Liver (tissue), 9 donors: ENCODE results near the gene POMC. TPM values are rescaled to one million over a fixed set of nuclear protein-coding genes. Genes with fewer than 3 reads are reported as not detected.
A peak's percentile ranks its signal among the peaks of the same experiment; 100 is the strongest.

Experiments used
- DNase-seq: peaks from one replicate; pipeline ENCODE4 v3.0.0-alpha.2; 2017; ENCODE audit warnings: low spot score
- H3K27ac ChIP-seq, 2 donors: one replicate each; pipeline ENCODE4 v1.7.0; 2013; ENCODE audit warnings: inconsistent platforms in 2 of 2, low read length in 2 of 2, control low read depth in 1 of 2, low read depth in 1 of 2, mild to moderate bottlenecking in 1 of 2
- H3K27me3 ChIP-seq, 4 donors: one replicate each; pipeline versions ENCODE4 v1.6.1 to v1.7.0; 2013; ENCODE audit warnings: low read length in 3 of 4, inconsistent platforms in 1 of 4, mild to moderate bottlenecking in 1 of 4, moderate library complexity in 1 of 4; ENCODE audit not compliant: control insufficient read depth in 4 of 4, insufficient read depth in 4 of 4
- H3K36me3 ChIP-seq, 4 donors: one replicate each; pipeline versions ENCODE4 v1.6.1 to v1.7.0; 2013; ENCODE audit warnings: low read length in 3 of 4, mild to moderate bottlenecking in 3 of 4, low read depth in 1 of 4, moderate library complexity in 1 of 4; ENCODE audit not compliant: control insufficient read depth in 4 of 4, insufficient read depth in 3 of 4
- H3K4me1 ChIP-seq, 4 donors: one replicate each; pipeline versions ENCODE4 v1.6.1 to v1.7.0; 2013; ENCODE audit warnings: low read length in 3 of 4, mild to moderate bottlenecking in 3 of 4, moderate library complexity in 1 of 4; ENCODE audit not compliant: control insufficient read depth in 4 of 4, insufficient read depth in 4 of 4
- H3K4me3 ChIP-seq, 3 donors: one replicate each; pipeline versions ENCODE4 v1.6.1 to v1.7.0; 2013; ENCODE audit warnings: low read length in 3 of 3, control low read depth in 1 of 3, low read depth in 1 of 3, mild to moderate bottlenecking in 1 of 3
- H3K9ac ChIP-seq, 2 donors: one replicate each; pipeline ENCODE4 v1.7.0; 2013; ENCODE audit warnings: low read length in 2 of 2, mild to moderate bottlenecking in 2 of 2, moderate library complexity in 2 of 2, control low read depth in 1 of 2, low read depth in 1 of 2
- H3K9me3 ChIP-seq, 4 donors: one replicate each; pipeline versions ENCODE4 v1.6.1 to v1.7.0; 2013; ENCODE audit warnings: low read length in 3 of 4; ENCODE audit not compliant: control insufficient read depth in 4 of 4
- EGR1 ChIP-seq, 2 donors: IDR thresholded peaks; 2 replicates each; pipeline ENCODE4 v1.6.1; 2016 to 2018; ENCODE audit warnings: antibody characterized with exemption in 2 of 2, low read depth in 2 of 2
- FOXA2 ChIP-seq: IDR thresholded peaks from 2 replicates; pipeline ENCODE4 v1.6.1; 2016; ENCODE audit warnings: antibody characterized with exemption
- GABPA ChIP-seq, 2 donors: IDR thresholded peaks in 1 of 2; conservative IDR thresholded peaks in 1 of 2; 2 replicates each; pipeline ENCODE4 v1.6.1; 2016; ENCODE audit warnings: antibody characterized with exemption in 2 of 2, mild to moderate bottlenecking in 1 of 2, moderate library complexity in 1 of 2
- HNF4A ChIP-seq, 2 donors: conservative IDR thresholded peaks; 2 replicates each; pipeline ENCODE4 v1.6.1; 2016; ENCODE audit warnings: antibody characterized with exemption in 2 of 2, mild to moderate bottlenecking in 2 of 2
- JUND ChIP-seq, 2 donors: IDR thresholded peaks; 2 replicates each; pipeline ENCODE4 v1.6.1; 2016; ENCODE audit warnings: antibody characterized with exemption in 2 of 2
- NR2F2 ChIP-seq: IDR thresholded peaks from 2 replicates; pipeline ENCODE4 v1.6.1; 2016; ENCODE audit warnings: antibody characterized with exemption
- RAD21 ChIP-seq, 2 donors: IDR thresholded peaks; 2 replicates each; pipeline ENCODE4 v1.6.1; 2016; ENCODE audit warnings: antibody characterized with exemption in 2 of 2, mild to moderate bottlenecking in 2 of 2
- TAF1 ChIP-seq: conservative IDR thresholded peaks from 2 replicates; pipeline ENCODE4 v1.6.1; 2016; ENCODE audit warnings: antibody characterized with exemption, mild to moderate bottlenecking
- WGBS: extraction: QIAGEN DNeasy Blood & Tissue Kit; methylation state at CpG from one replicate; pipeline ENCODE4 v1.1.7; 2013; 5-methylcytosine and 5-hydroxymethylcytosine counted together
- polyA plus RNA-seq, 2 donors: library from polyadenylated mRNA; stranded (reverse) in 1 of 2; unstranded in 1 of 2; fragments of 200-250 nt in 1 of 2; fragments of >200 nt in 1 of 2; fragmentation: Nextera tagmentation in 1 of 2; extraction: Ambion mirVana in 1 of 2; gene quantifications; one replicate each; pipeline versions ENCODE4 v1.2.1 to v1.2.3, GENCODE V29; 2013 to 2015
- total RNA-seq, 2 donors: library from RNA; depleted of rRNA; stranded (reverse); fragments of >200 nt; gene quantifications; one replicate each; pipeline ENCODE4 v1.2.3, GENCODE V29; 2014
- TF ChIP-seq, protein P1 (sequence below): IDR thresholded peaks from 2 replicates; pipeline ENCODE4 v1.6.1; 2016; ENCODE audit warnings: antibody characterized with exemption, mild to moderate bottlenecking
- donor health status: healthy.
- donor health status: healthy.
- donor health status: healthy.
- donor health status: healthy.
- donor health status: healthy.

The POMC gene
- total and polyA plus RNA-seq, 4 donors = 0.67 to 7.8 (median 0.93) TPM

DNA sequence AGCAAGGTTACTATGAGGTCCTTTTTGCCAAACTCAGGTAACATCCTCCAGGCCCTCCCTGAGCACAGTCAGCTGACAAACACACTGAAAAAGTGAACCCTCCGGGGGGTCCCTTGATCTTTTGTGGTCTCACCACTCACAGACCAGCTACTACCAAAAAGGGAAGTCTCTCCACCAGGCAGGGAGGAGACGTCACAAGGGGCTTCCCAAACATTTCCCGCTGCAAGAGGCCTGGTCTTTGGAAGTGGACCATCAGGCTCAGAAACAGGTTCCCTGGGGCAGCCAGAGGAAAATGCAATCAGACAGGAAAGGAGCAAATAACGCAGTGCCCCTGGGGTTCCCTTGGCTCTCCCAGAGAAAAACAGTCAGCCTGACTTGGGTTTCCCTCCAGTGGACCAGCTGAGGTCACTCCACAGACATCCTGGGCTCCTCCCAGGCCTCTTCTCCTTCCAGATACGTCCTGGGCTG lies 38.7 kb upstream of the POMC start:
- H3K4me1 ChIP-seq = peaks cover 0 to 3% (median 0%) of the 10 kb centered on the region in 4 donors
- 81% methylated on average over 5 of the region's 5 CpGs for WGBS
- DNase-seq = no peak

DNA sequence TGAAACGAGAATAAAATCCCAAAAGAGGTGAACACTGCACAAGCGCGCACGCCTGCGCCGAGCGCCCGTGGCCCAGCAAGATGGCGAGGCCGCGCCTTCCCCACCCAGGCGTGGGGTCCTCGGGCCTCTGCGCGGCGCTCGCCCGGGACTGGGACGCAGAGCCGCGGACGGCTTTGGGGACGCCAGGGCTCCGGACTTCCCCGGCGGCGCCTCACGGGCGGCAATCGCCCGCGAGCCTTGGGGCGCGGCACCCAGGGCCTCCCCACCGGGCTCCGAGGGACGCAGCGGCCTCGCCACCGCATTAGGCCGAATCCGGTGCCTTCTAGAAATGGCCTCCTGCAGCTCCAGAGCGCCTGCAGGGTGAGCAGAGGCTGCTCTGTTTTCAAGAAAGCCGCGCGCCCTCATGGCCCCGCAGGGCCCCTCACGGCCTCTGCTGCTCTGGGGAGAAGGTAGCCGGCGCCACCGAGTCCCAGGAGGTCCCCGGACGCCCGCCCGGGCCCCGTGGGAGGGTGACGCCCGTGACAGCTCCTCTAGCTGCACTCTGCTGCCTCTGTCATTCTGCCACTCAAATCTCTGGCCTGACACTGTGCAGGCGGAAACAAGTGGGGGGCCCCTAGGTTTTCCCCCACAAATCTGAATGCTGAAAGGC lies 35.9 kb upstream of the POMC start:
- DNase-seq = peak; percentile 64
- no peak overlapping the region for H3K27ac ChIP-seq

More for the DNA sequence above, 38.7 kb upstream of the POMC start:
- no peaks in the 10 kb centered on the region for H3K36me3 ChIP-seq
- no peak overlapping the region for H3K27ac ChIP-seq
- no peak overlapping the region for H3K9ac ChIP-seq
- H3K4me3 ChIP-seq = no peak overlapping the region
- TF ChIP-seq EGR1 (IDR thresholded peaks at IDR 0.05; ENCODE audit: low read depth in 2 of 2) (no peak), HNF4A (conservative IDR thresholded peaks at IDR 0.05) (no peak), RAD21 (IDR thresholded peaks at IDR 0.05) (no peak), TAF1 (no peak), FOXA2 (no peak)
- TF ChIP-seq, protein P1, sequence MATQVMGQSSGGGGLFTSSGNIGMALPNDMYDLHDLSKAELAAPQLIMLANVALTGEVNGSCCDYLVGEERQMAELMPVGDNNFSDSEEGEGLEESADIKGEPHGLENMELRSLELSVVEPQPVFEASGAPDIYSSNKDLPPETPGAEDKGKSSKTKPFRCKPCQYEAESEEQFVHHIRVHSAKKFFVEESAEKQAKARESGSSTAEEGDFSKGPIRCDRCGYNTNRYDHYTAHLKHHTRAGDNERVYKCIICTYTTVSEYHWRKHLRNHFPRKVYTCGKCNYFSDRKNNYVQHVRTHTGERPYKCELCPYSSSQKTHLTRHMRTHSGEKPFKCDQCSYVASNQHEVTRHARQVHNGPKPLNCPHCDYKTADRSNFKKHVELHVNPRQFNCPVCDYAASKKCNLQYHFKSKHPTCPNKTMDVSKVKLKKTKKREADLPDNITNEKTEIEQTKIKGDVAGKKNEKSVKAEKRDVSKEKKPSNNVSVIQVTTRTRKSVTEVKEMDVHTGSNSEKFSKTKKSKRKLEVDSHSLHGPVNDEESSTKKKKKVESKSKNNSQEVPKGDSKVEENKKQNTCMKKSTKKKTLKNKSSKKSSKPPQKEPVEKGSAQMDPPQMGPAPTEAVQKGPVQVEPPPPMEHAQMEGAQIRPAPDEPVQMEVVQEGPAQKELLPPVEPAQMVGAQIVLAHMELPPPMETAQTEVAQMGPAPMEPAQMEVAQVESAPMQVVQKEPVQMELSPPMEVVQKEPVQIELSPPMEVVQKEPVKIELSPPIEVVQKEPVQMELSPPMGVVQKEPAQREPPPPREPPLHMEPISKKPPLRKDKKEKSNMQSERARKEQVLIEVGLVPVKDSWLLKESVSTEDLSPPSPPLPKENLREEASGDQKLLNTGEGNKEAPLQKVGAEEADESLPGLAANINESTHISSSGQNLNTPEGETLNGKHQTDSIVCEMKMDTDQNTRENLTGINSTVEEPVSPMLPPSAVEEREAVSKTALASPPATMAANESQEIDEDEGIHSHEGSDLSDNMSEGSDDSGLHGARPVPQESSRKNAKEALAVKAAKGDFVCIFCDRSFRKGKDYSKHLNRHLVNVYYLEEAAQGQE = no peak
- no peaks in the 10 kb centered on the region for H3K27me3 ChIP-seq
- no peaks in the 10 kb centered on the region for H3K9me3 ChIP-seq

More for the DNA sequence above, 35.9 kb upstream of the POMC start:
- Histone ChIP-seq H3K4me3 (peak overlapping the region in 1 of 3 donors; percentile 39), H3K9me3 (no peaks in the 10 kb centered on the region), H3K9ac (no peak overlapping the region), H3K27me3 (no peaks in the 10 kb centered on the region), H3K4me1 (peaks cover 0 to 3% (median 0%) of the 10 kb centered on the region in 4 donors), H3K36me3 (no peaks in the 10 kb centered on the region)
- TF ChIP-seq GABPA (IDR thresholded peaks at IDR 0.05 in 1 of 2, conservative IDR thresholded peaks at IDR 0.05 in 1 of 2) (no peak), NR2F2 (no peak), EGR1 (IDR thresholded peaks at IDR 0.05; ENCODE audit: low read depth in 2 of 2) (no peak), JUND (IDR thresholded peaks at IDR 0.05) (no peak), FOXA2 (no peak)
- TF ChIP-seq, protein P1 = no peak
- WGBS = 30% methylated on average over 59 of the region's 59 CpGs
